NB4 (cell line): ENCODE data around the gene PLEKHB2.

Source experiments
- DNase-seq: peaks from one replicate; pipeline ENCODE4 v3.0.0; 2010; ENCODE audit warnings: low read depth
- H3K4me3 ChIP-seq: one replicate; pipeline ENCODE4 v1.5.1; 2011; ENCODE audit warnings: mild to moderate bottlenecking, low read depth, low read length, moderate library complexity
- CTCF ChIP-seq: IDR thresholded peaks from one replicate; pipeline ENCODE4 v1.5.1; 2012; ENCODE audit warnings: low read depth, low read length
- MAX ChIP-seq: IDR thresholded peaks from 2 replicates; pipeline ENCODE4 v1.6.1; 2011; ENCODE audit warnings: low read depth, low read length
- MYC ChIP-seq: IDR thresholded peaks from 2 replicates; pipeline ENCODE4 v1.6.1; 2011; ENCODE audit warnings: low read depth, low read length
- POLR2A ChIP-seq: IDR thresholded peaks from 2 replicates; pipeline ENCODE4 v1.6.1; 2011; ENCODE audit warnings: mild to moderate bottlenecking; ENCODE audit not compliant: insufficient read length; ENCODE audit errors: extremely low read depth

Gene PLEKHB2

GRCh38 chr2:131130298-131130596 lies 25.1 kb downstream of the PLEKHB2 start:
- no peak for DNase-seq
- no peak overlapping the region for H3K4me3 ChIP-seq
- TF ChIP-seq POLR2A (no peak), CTCF (no peak), MYC (no peak), MAX (no peak)

GRCh38 chr2:131132729-131133128 lies 27.6 kb downstream of the PLEKHB2 start:
- H3K4me3 ChIP-seq, result no peak overlapping the region
- TF ChIP-seq CTCF (no peak), MAX (no peak), MYC (no peak), POLR2A (no peak)
- DNase-seq, result no peak

GRCh38 chr2:131140581-131140980 lies 35.4 kb downstream of the PLEKHB2 start:
- TF ChIP-seq POLR2A (no peak), MYC (no peak), CTCF (no peak), MAX (no peak)
- DNase-seq, result no peak
- no peak overlapping the region for H3K4me3 ChIP-seq

- no peak overlapping the region for H3K4me3 ChIP-seq
- TF ChIP-seq MAX, result no peak
- DNase-seq, result no peak
These were observed 37.7 kb downstream of the PLEKHB2 start for GRCh38 chr2:131142849-131143248.

- no peak for TF ChIP-seq CTCF
- no peak for TF ChIP-seq MAX
- TF ChIP-seq POLR2A, result no peak
- TF ChIP-seq MYC, result no peak
- no peak overlapping the region for H3K4me3 ChIP-seq
- DNase-seq, result no peak
These were observed 38.7 kb downstream of the PLEKHB2 start for GRCh38 chr2:131143803-131144202.

- H3K4me3 ChIP-seq, result no peak overlapping the region
- no peak for DNase-seq
- TF ChIP-seq POLR2A (no peak), MYC (no peak), CTCF (no peak), MAX (no peak)
These were observed 39.9 kb downstream of the PLEKHB2 start for GRCh38 chr2:131145040-131145439.
